Measurements from ENCODE around the gene PLCB4.
"Not testable (repeated sequence)": the region's sequence is repeated elsewhere in the genome, so short reads cannot be mapped to it uniquely, and the experiment has no call there.

The PLCB4 gene

DNA sequence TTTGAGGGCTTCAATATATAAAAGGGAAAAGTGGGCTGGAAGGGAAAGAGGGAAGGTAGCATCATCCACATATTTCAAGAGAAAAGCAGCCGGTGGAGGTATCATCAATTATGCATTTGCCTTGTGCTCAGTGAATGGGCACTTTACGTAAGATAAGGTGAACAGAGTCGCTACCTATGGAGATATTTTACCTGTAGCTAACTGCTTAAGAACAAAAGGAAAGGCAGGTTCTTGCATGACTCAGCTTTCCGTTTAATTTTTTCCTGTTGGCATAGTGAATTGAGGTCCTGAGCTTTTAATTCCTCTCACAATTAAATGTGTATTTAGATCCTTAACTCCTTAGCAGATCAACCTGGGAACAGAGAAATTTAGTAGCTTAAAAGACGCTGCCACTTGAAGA, 25.5 kb upstream of the PLCB4 start:
- H3K9me3 ChIP-seq (ENCODE audit: insufficient read depth, low read length): no peaks in the 10 kb centered on the region
- H2AFZ ChIP-seq (ENCODE audit: low read depth, low read length, severe bottlenecking): no peak overlapping the region
- H3K27ac ChIP-seq (ENCODE audit: low read depth, low read length): no peak overlapping the region
- no peaks in the 10 kb centered on the region for H4K20me1 ChIP-seq (ENCODE audit: low read depth, low read length)
- no peak overlapping the region for H3K4me3 ChIP-seq (ENCODE audit: insufficient read depth, low read length, poor library complexity, severe bottlenecking)
- H3K4me2 ChIP-seq (ENCODE audit: low read depth, low read length, poor library complexity, severe bottlenecking): no peak overlapping the region
- no peaks in the 10 kb centered on the region for H3K36me3 ChIP-seq (ENCODE audit: low read length)
- TF ChIP-seq, protein P1, sequence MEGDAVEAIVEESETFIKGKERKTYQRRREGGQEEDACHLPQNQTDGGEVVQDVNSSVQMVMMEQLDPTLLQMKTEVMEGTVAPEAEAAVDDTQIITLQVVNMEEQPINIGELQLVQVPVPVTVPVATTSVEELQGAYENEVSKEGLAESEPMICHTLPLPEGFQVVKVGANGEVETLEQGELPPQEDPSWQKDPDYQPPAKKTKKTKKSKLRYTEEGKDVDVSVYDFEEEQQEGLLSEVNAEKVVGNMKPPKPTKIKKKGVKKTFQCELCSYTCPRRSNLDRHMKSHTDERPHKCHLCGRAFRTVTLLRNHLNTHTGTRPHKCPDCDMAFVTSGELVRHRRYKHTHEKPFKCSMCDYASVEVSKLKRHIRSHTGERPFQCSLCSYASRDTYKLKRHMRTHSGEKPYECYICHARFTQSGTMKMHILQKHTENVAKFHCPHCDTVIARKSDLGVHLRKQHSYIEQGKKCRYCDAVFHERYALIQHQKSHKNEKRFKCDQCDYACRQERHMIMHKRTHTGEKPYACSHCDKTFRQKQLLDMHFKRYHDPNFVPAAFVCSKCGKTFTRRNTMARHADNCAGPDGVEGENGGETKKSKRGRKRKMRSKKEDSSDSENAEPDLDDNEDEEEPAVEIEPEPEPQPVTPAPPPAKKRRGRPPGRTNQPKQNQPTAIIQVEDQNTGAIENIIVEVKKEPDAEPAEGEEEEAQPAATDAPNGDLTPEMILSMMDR (IDR thresholded peaks at IDR 0.05; ENCODE audit: insufficient read depth, low read length, poor library complexity, severe bottlenecking): no peak
- TF ChIP-seq EZH2phosphoT487 (conservative IDR thresholded peaks at IDR 0.05; ENCODE audit: low read length): no peak
- no peak overlapping the region for H3K9ac ChIP-seq (ENCODE audit: low read length)
- no peaks in the 10 kb centered on the region for H3K9me2 ChIP-seq (replicated peaks; ENCODE audit: insufficient read depth, low read length)
- H3K79me2 ChIP-seq (ENCODE audit: insufficient read depth, low read length): no peaks in the 10 kb centered on the region
- H3K27me3 ChIP-seq (ENCODE audit: low read length): no peaks in the 10 kb centered on the region
- no peaks in the 10 kb centered on the region for H3F3A ChIP-seq (ENCODE audit: insufficient read depth)

DNA sequence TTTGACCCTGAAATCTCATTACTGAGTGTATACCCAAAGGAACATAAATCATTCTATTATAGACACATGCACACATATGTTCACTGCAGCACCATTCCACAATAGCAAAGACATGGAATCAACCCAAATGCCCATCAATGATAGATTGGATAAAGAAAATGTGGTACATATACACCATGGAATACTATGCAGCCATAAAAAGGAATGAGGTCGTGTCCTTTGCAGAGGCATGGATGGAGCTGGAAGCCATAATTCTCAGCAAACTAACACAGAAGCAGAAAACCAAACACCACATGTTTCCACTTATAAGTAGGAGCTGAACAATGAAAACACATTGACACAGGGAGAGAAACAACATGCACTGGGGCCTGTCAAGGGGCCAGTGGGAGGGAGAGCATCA, 21.0 kb upstream of the PLCB4 start:
- H3K9me3 ChIP-seq (ENCODE audit: insufficient read depth, low read length); H3F3A ChIP-seq (ENCODE audit: insufficient read depth); H3K27ac ChIP-seq (ENCODE audit: low read depth, low read length); H3K4me3 ChIP-seq (ENCODE audit: insufficient read depth, low read length, poor library complexity, severe bottlenecking); H2AFZ ChIP-seq (ENCODE audit: low read depth, low read length, severe bottlenecking); H3K4me2 ChIP-seq (ENCODE audit: low read depth, low read length, poor library complexity, severe bottlenecking); H3K9me2 ChIP-seq (replicated peaks; ENCODE audit: insufficient read depth, low read length); H4K20me1 ChIP-seq (ENCODE audit: low read depth, low read length); H3K9ac ChIP-seq (ENCODE audit: low read length); H3K79me2 ChIP-seq (ENCODE audit: insufficient read depth, low read length); H3K27me3 ChIP-seq (ENCODE audit: low read length); H3K36me3 ChIP-seq (ENCODE audit: low read length): not testable (repeated sequence)

DNA sequence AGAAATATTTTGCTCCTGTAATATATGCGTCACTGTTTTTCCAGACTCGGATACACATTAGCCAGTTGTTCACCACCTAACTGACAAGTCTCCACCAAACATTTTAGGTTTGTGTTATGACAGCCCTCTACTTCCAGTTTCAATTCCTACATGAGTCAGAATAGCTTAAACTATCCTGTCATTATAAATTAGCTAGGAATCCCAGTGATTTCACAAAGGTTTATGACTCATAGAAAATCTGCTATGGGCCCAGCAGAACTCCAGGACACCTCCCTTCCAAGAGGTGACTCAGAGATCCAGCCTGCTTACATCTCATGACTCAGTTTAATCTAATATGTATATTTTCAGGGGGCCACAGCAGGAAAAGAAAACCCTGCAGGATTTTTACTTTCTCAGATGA, 17.4 kb upstream of the PLCB4 start:
- Histone ChIP-seq H3K4me2 (ENCODE audit: low read depth, low read length, poor library complexity, severe bottlenecking) (no peak overlapping the region), H3K79me2 (ENCODE audit: insufficient read depth, low read length) (no peaks in the 10 kb centered on the region), H3K9ac (ENCODE audit: low read length) (no peak overlapping the region), H3F3A (ENCODE audit: insufficient read depth) (no peaks in the 10 kb centered on the region), H2AFZ (ENCODE audit: low read depth, low read length, severe bottlenecking) (no peak overlapping the region), H3K9me3 (ENCODE audit: insufficient read depth, low read length) (no peaks in the 10 kb centered on the region), H3K36me3 (ENCODE audit: low read length) (no peaks in the 10 kb centered on the region), H3K9me2 (replicated peaks; ENCODE audit: insufficient read depth, low read length) (no peaks in the 10 kb centered on the region), H3K27me3 (ENCODE audit: low read length) (no peaks in the 10 kb centered on the region), H4K20me1 (ENCODE audit: low read depth, low read length) (no peaks in the 10 kb centered on the region), H3K4me3 (ENCODE audit: insufficient read depth, low read length, poor library complexity, severe bottlenecking) (no peak overlapping the region), H3K27ac (ENCODE audit: low read depth, low read length) (no peak overlapping the region)
- no peak for TF ChIP-seq EZH2phosphoT487 (conservative IDR thresholded peaks at IDR 0.05; ENCODE audit: low read length)
- TF ChIP-seq, protein P1 (IDR thresholded peaks at IDR 0.05; ENCODE audit: insufficient read depth, low read length, poor library complexity, severe bottlenecking): no peak

DNA sequence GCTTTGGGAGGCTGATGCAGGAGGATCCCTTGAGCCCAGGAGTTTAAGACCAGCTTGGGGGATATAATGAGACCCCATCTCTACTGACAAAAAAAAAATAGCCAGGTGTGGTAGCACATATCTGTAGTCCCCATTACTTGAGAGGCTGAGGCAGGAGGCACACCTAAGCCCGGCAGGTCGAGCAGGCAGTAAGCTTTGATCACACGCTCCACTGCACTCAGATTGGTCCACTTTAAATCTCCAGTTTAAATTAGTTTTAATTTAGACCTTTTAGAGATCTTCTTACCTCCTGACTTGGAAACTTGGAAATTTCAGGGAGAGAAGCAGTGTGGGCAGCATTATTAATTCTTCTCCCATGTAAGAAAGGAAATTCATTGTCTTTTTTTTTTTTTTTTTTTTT, 16.8 kb upstream of the PLCB4 start:
- Histone ChIP-seq H2AFZ (ENCODE audit: low read depth, low read length, severe bottlenecking) (no peak overlapping the region), H3K9me2 (replicated peaks; ENCODE audit: insufficient read depth, low read length) (no peaks in the 10 kb centered on the region), H3K4me3 (ENCODE audit: insufficient read depth, low read length, poor library complexity, severe bottlenecking) (no peak overlapping the region), H4K20me1 (ENCODE audit: low read depth, low read length) (no peaks in the 10 kb centered on the region), H3F3A (ENCODE audit: insufficient read depth) (no peaks in the 10 kb centered on the region), H3K9me3 (ENCODE audit: insufficient read depth, low read length) (no peaks in the 10 kb centered on the region), H3K27ac (ENCODE audit: low read depth, low read length) (no peak overlapping the region), H3K36me3 (ENCODE audit: low read length) (no peaks in the 10 kb centered on the region), H3K9ac (ENCODE audit: low read length) (no peak overlapping the region), H3K4me2 (ENCODE audit: low read depth, low read length, poor library complexity, severe bottlenecking) (no peak overlapping the region), H3K27me3 (ENCODE audit: low read length) (no peaks in the 10 kb centered on the region), H3K79me2 (ENCODE audit: insufficient read depth, low read length) (no peaks in the 10 kb centered on the region)
- TF ChIP-seq, protein P1 (IDR thresholded peaks at IDR 0.05; ENCODE audit: insufficient read depth, low read length, poor library complexity, severe bottlenecking): no peak
- no peak for TF ChIP-seq EZH2phosphoT487 (conservative IDR thresholded peaks at IDR 0.05; ENCODE audit: low read length)

Data from SU-DHL-6 (cell line).